Measurements from ENCODE around the gene POR. TPM values are rescaled to one million over a fixed set of nuclear protein-coding genes. Genes with fewer than 3 reads are reported as not detected.

The POR gene
- total and polyA plus RNA-seq, 2 experiments from 2014 or later = 106 to 220 TPM

GRCh38 chr7:75969182-75969581 lies 54.2 kb downstream of the POR start:
- Histone ChIP-seq H3K9me3 (ENCODE audit: low read depth) (no peaks in the 10 kb centered on the region), H3K4me3 (no peak overlapping the region), H3K9me2 (replicated peaks; ENCODE audit: insufficient read depth) (no peaks in the 10 kb centered on the region), H2AFZ (no peak overlapping the region), H3K79me2 (peaks cover 7% of the 10 kb centered on the region), H4K20me1 (ENCODE audit: insufficient read depth, poor library complexity, severe bottlenecking) (no peaks in the 10 kb centered on the region), H3K27me3 (no peaks in the 10 kb centered on the region), H3K4me2 (no peak overlapping the region), H3K27ac (peak overlapping the region; percentile 45), H3K36me3 (replicated peaks; ENCODE audit: insufficient read depth, low read depth) (no peaks in the 10 kb centered on the region), H3K4me1 (ENCODE audit: insufficient read depth) (peaks cover 9% of the 10 kb centered on the region)
- 85% methylated on average over 13 of the region's 13 CpGs for WGBS (ENCODE audit: low lambda C conversion rate, missing lambda C conversion rate)
- TF ChIP-seq EZH2 (IDR thresholded peaks at IDR 0.05; ENCODE audit: borderline replicate concordance) (no peak), EZH2phosphoT487 (IDR thresholded peaks at IDR 0.05; ENCODE audit: low read depth, severe bottlenecking, unreplicated experiment) (no peak)
- TF ChIP-seq, protein P1, sequence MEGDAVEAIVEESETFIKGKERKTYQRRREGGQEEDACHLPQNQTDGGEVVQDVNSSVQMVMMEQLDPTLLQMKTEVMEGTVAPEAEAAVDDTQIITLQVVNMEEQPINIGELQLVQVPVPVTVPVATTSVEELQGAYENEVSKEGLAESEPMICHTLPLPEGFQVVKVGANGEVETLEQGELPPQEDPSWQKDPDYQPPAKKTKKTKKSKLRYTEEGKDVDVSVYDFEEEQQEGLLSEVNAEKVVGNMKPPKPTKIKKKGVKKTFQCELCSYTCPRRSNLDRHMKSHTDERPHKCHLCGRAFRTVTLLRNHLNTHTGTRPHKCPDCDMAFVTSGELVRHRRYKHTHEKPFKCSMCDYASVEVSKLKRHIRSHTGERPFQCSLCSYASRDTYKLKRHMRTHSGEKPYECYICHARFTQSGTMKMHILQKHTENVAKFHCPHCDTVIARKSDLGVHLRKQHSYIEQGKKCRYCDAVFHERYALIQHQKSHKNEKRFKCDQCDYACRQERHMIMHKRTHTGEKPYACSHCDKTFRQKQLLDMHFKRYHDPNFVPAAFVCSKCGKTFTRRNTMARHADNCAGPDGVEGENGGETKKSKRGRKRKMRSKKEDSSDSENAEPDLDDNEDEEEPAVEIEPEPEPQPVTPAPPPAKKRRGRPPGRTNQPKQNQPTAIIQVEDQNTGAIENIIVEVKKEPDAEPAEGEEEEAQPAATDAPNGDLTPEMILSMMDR (IDR thresholded peaks at IDR 0.05; ENCODE audit: poor library complexity) = no peak
- DNase-seq (ENCODE audit: low spot score) = no peak

DNA sequence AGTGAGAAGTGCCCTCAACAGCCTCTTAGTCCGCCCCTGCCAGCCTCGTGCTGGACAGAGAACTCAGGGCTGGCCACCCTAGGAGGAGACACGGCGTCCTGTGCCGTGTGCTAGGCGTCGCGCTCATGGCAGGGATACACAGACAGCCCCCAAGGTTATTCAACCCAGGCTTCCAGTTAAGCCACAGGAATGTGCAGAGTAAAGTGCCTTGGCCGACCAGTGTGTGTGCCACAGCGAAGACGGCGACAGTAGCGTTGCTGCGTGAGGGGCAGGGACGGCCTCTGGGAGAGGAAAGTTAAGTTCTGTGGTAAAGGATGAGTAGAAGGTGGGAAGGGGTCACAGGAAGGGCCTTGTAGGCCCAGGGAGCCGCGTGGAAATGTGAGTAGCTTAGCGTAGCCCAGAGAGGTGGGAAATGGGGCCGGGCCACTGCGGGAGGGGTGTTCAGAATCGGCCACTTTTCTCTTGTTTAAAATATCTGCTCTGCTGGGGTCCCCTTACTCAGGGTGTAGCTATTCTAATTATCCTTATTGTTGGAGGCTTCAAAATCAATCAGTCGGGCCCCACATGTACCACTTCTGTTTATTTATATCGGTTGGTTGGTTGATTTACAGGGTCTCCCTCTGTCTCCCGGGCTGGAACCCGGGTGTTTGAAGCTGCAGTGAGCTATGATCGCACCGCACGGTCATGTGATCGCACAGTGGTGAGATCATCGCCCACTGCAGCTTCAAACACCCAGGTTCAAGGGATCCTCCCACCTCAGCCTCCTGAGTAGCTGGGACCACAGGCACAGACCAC lies 54.9 kb downstream of the POR start:
- no peak overlapping the region for H3K4me2 ChIP-seq
- no peak overlapping the region for H3K4me3 ChIP-seq
- peaks cover 9% of the 10 kb centered on the region for H3K4me1 ChIP-seq (ENCODE audit: insufficient read depth)
- no peak for DNase-seq (ENCODE audit: low spot score)
- peak overlapping the region; percentile 45 for H3K27ac ChIP-seq
- H4K20me1 ChIP-seq (ENCODE audit: insufficient read depth, poor library complexity, severe bottlenecking) = no peaks in the 10 kb centered on the region
- H2AFZ ChIP-seq = no peak overlapping the region
- H3K9me2 ChIP-seq (replicated peaks; ENCODE audit: insufficient read depth) = no peaks in the 10 kb centered on the region
- no peaks in the 10 kb centered on the region for H3K27me3 ChIP-seq
- no peaks in the 10 kb centered on the region for H3K36me3 ChIP-seq (replicated peaks; ENCODE audit: insufficient read depth, low read depth)
- no peaks in the 10 kb centered on the region for H3K9me3 ChIP-seq (ENCODE audit: low read depth)
- peaks cover 2% of the 10 kb centered on the region for H3K79me2 ChIP-seq
- no peak for TF ChIP-seq EZH2phosphoT487 (IDR thresholded peaks at IDR 0.05; ENCODE audit: low read depth, severe bottlenecking, unreplicated experiment)
- TF ChIP-seq EZH2 (IDR thresholded peaks at IDR 0.05; ENCODE audit: borderline replicate concordance) = no peak
- TF ChIP-seq, protein P1 (IDR thresholded peaks at IDR 0.05; ENCODE audit: poor library complexity) = no peak
- 87% methylated on average over 30 of the region's 30 CpGs for WGBS (ENCODE audit: low lambda C conversion rate, missing lambda C conversion rate)

GRCh38 chr7:75971309-75971960 lies 56.5 kb downstream of the POR start:
- no peak for TF ChIP-seq EZH2 (IDR thresholded peaks at IDR 0.05; ENCODE audit: borderline replicate concordance)
- TF ChIP-seq EZH2phosphoT487 (IDR thresholded peaks at IDR 0.05; ENCODE audit: low read depth, severe bottlenecking, unreplicated experiment) = no peak
- TF ChIP-seq, protein P1 (IDR thresholded peaks at IDR 0.05; ENCODE audit: poor library complexity) = no peak
- H3K79me2 ChIP-seq = no peaks in the 10 kb centered on the region
- H3K36me3 ChIP-seq (replicated peaks; ENCODE audit: insufficient read depth, low read depth) = no peaks in the 10 kb centered on the region
- peak overlapping the region; percentile 12 for H3K27ac ChIP-seq
- H3K9me2 ChIP-seq (replicated peaks; ENCODE audit: insufficient read depth) = no peaks in the 10 kb centered on the region
- H4K20me1 ChIP-seq (ENCODE audit: insufficient read depth, poor library complexity, severe bottlenecking) = no peaks in the 10 kb centered on the region
- H3K4me3 ChIP-seq = no peak overlapping the region
- no peak for DNase-seq (ENCODE audit: low spot score)
- no peaks in the 10 kb centered on the region for H3K27me3 ChIP-seq
- 90% methylated on average over 14 of the region's 14 CpGs for WGBS (ENCODE audit: low lambda C conversion rate, missing lambda C conversion rate)
- H2AFZ ChIP-seq = no peak overlapping the region
- no peak overlapping the region for H3K4me2 ChIP-seq
- no peaks in the 10 kb centered on the region for H3K9me3 ChIP-seq (ENCODE audit: low read depth)
- peaks cover 9% of the 10 kb centered on the region for H3K4me1 ChIP-seq (ENCODE audit: insufficient read depth)
